HTR-8/SVneo (cell line): ENCODE results near the gene LDHA.
A peak's percentile ranks its signal among the peaks of the same experiment; 100 is the strongest.

Experiments
- DNase-seq: peaks from one replicate; pipeline ENCODE4 v3.0.0; 2011; ENCODE audit warnings: low spot score, mixed read lengths; ENCODE audit not compliant: insufficient read length
- FAIRE-seq: peaks from 2 replicates; lab custom pipeline; 2011; peaks lifted over from hg19 to GRCh38; lab: Jason Lieb, UNC

LDHA gene

GRCh38 chr11:18394275-18394927 lies at the start of gene LDHA:
Gene LDHA (plus strand): TSS chr11:18394563. CDS start chr11:18396843, 2,280 bp downstream.
- peak; percentile 93 for DNase-seq
- FAIRE-seq = peak; percentile 81

GRCh38 chr11:18347471-18348125 lies 46.8 kb upstream of the LDHA start:
- DNase-seq (no peak), FAIRE-seq (no peak)

- FAIRE-seq (no peak), DNase-seq (peak; percentile 13)
These were observed 41.8 kb upstream of the LDHA start for GRCh38 chr11:18352581-18352980.

- FAIRE-seq (no peak), DNase-seq (no peak)
These were observed 35.7 kb upstream of the LDHA start for GRCh38 chr11:18358646-18359045.

- FAIRE-seq (no peak), DNase-seq (no peak)
These were observed 33.2 kb upstream of the LDHA start for GRCh38 chr11:18361154-18361553.

- DNase-seq = no peak
- no peak for FAIRE-seq
These were observed 29.8 kb upstream of the LDHA start for GRCh38 chr11:18364495-18365073.

- no peak for DNase-seq
- FAIRE-seq = no peak
These were observed 28.6 kb upstream of the LDHA start for GRCh38 chr11:18365741-18366140.

GRCh38 chr11:18366286-18366685 lies 28.1 kb upstream of the LDHA start:
- DNase-seq = no peak
- no peak for FAIRE-seq

GRCh38 chr11:18367431-18367830 lies 26.9 kb upstream of the LDHA start:
- DNase-seq (no peak), FAIRE-seq (no peak)

- FAIRE-seq (no peak), DNase-seq (no peak)
These were observed 26.1 kb upstream of the LDHA start for GRCh38 chr11:18368221-18368620.

GRCh38 chr11:18369398-18369797 lies 25.0 kb upstream of the LDHA start:
- FAIRE-seq = no peak

GRCh38 chr11:18371279-18371678 lies 23.1 kb upstream of the LDHA start:
- FAIRE-seq = no peak
- DNase-seq = no peak

More at GRCh38 chr11:18369398-18369797, 25.0 kb upstream of the LDHA start:
- DNase-seq = no peak

GRCh38 chr11:18372201-18372600 lies 22.2 kb upstream of the LDHA start:
- FAIRE-seq (no peak), DNase-seq (no peak)

GRCh38 chr11:18374956-18375355 lies 19.4 kb upstream of the LDHA start:
- DNase-seq = no peak
- no peak for FAIRE-seq

- FAIRE-seq (no peak), DNase-seq (no peak)
These were observed 18.4 kb upstream of the LDHA start for GRCh38 chr11:18375941-18376340.

- DNase-seq (no peak), FAIRE-seq (no peak)
These were observed 15.2 kb upstream of the LDHA start for GRCh38 chr11:18379201-18379600.

GRCh38 chr11:18383388-18384156 lies 10.8 kb upstream of the LDHA start:
- no peak for FAIRE-seq

GRCh38 chr11:18384157-18384641 lies 10.2 kb upstream of the LDHA start:
- FAIRE-seq (no peak), DNase-seq (peak; percentile 71)

More at GRCh38 chr11:18383388-18384156, 10.8 kb upstream of the LDHA start:
- peak; percentile 54 for DNase-seq

- no peak for FAIRE-seq
- DNase-seq = no peak
These were observed 4.3 kb upstream of the LDHA start for GRCh38 chr11:18390088-18390487.

GRCh38 chr11:18392434-18393321 lies 1.7 kb upstream of the LDHA start:
- DNase-seq = no peak
- FAIRE-seq = no peak
